GM12872 (cell line): Measurements from ENCODE around the gene MYL6B.

ENCODE experiments used
- CTCF ChIP-seq: IDR thresholded peaks from 3 replicates; pipeline ENCODE4 v1.5.1; 2011; ENCODE audit warnings: low read depth, mild to moderate bottlenecking, low read length, moderate library complexity; ENCODE audit not compliant: insufficient read depth

Gene MYL6B

GRCh38 chr12:56192582-56192981, 40.2 kb downstream of the MYL6B start:
- TF ChIP-seq CTCF, result no peak

- peak; percentile 77 for TF ChIP-seq CTCF
Measured at GRCh38 chr12:56193025-56193578, 40.7 kb downstream of the MYL6B start.

- TF ChIP-seq CTCF, result no peak
Measured at GRCh38 chr12:56197921-56198635, 45.7 kb downstream of the MYL6B start.

GRCh38 chr12:56198836-56199235, 46.4 kb downstream of the MYL6B start:
- TF ChIP-seq CTCF, result no peak

GRCh38 chr12:56202366-56202765, 50.0 kb downstream of the MYL6B start:
- no peak for TF ChIP-seq CTCF

GRCh38 chr12:56202838-56203237, 50.5 kb downstream of the MYL6B start:
- TF ChIP-seq CTCF, result no peak

GRCh38 chr12:56204275-56204674, 51.9 kb downstream of the MYL6B start:
- TF ChIP-seq CTCF, result no peak
